Activated T-cell treated with anti-CD3 and anti-CD28 coated beads for 4 hours (primary cell): ENCODE results near the gene CRIM1.
A peak's percentile ranks its signal among the peaks of the same experiment; 100 is the strongest.
"Not testable (repeated sequence)": the region's sequence is repeated elsewhere in the genome, so short reads cannot be mapped to it uniquely, and the experiment has no call there.

Experiments used
- DNase-seq: peaks from one replicate; pipeline ENCODE4 v3.0.0-alpha.2; 2020

Gene CRIM1

GRCh38 chr2:36355151-36355889 is at the start of gene CRIM1:
Gene CRIM1, plus strand, starts transcription at chr2:36355778. Its CDS starts 515 bp downstream, at chr2:36356293.
- peak; percentile 42 for DNase-seq

- DNase-seq, result no peak
Measured at GRCh38 chr2:36307441-36307840, 48.1 kb upstream of the CRIM1 start.

GRCh38 chr2:36310444-36310843 is 45.1 kb upstream of the CRIM1 start:
- DNase-seq, result not testable (repeated sequence)

- DNase-seq, result no peak
Measured at GRCh38 chr2:36318547-36318946, 37.0 kb upstream of the CRIM1 start.

GRCh38 chr2:36322108-36322507 is 33.5 kb upstream of the CRIM1 start:
- DNase-seq, result no peak

- no peak for DNase-seq
Measured at GRCh38 chr2:36326286-36326685, 29.3 kb upstream of the CRIM1 start.

- no peak for DNase-seq
Measured at GRCh38 chr2:36329251-36329650, 26.3 kb upstream of the CRIM1 start.

GRCh38 chr2:36329746-36330472 is 25.7 kb upstream of the CRIM1 start:
- DNase-seq, result no peak

GRCh38 chr2:36330473-36331395 is 24.8 kb upstream of the CRIM1 start:
- no peak for DNase-seq

- no peak for DNase-seq
Measured at GRCh38 chr2:36333350-36334012, 22.1 kb upstream of the CRIM1 start.

- DNase-seq, result no peak
Measured at GRCh38 chr2:36335597-36335996, 20.0 kb upstream of the CRIM1 start.

GRCh38 chr2:36336321-36336720 is 19.3 kb upstream of the CRIM1 start:
- DNase-seq, result no peak

GRCh38 chr2:36337354-36337753 is 18.2 kb upstream of the CRIM1 start:
- DNase-seq, result no peak

- DNase-seq, result no peak
Measured at GRCh38 chr2:36338124-36338826, 17.3 kb upstream of the CRIM1 start.

- no peak for DNase-seq
Measured at GRCh38 chr2:36338827-36339145, 16.8 kb upstream of the CRIM1 start.

- DNase-seq, result no peak
Measured at GRCh38 chr2:36339607-36340218, 15.9 kb upstream of the CRIM1 start.

- no peak for DNase-seq
Measured at GRCh38 chr2:36343606-36344005, 12.0 kb upstream of the CRIM1 start.

- no peak for DNase-seq
Measured at GRCh38 chr2:36348721-36349120, 6.9 kb upstream of the CRIM1 start.

- no peak for DNase-seq
Measured at GRCh38 chr2:36351291-36351690, 4.3 kb upstream of the CRIM1 start.

- DNase-seq, result no peak
Measured at GRCh38 chr2:36351736-36352349, 3.7 kb upstream of the CRIM1 start.

- no peak for DNase-seq
Measured at GRCh38 chr2:36352701-36353100, 2.9 kb upstream of the CRIM1 start.

- no peak for DNase-seq
Measured at GRCh38 chr2:36354811-36355150, 797 bp upstream of the CRIM1 start.
